ENCODE results near the gene PDCL2. TPM values are rescaled to one million over a fixed set of nuclear protein-coding genes. Genes with fewer than 3 reads are reported as not detected.

PDCL2 gene, protein sequence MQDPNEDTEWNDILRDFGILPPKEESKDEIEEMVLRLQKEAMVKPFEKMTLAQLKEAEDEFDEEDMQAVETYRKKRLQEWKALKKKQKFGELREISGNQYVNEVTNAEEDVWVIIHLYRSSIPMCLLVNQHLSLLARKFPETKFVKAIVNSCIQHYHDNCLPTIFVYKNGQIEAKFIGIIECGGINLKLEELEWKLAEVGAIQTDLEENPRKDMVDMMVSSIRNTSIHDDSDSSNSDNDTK
- not detected in 2 replicates for total RNA-seq (2013; cell fraction: nucleolus; rRNA removed)
- total RNA-seq (2014; rRNA removed), result not detected in 2 replicates
- total RNA-seq (2014; rRNA removed; fragmentation: Illumina TruSeq; extraction: Trizol), result not detected in 2 replicates
- total RNA-seq (2021), result not detected in 2 replicates
- not detected for polyA plus RNA-seq (2011; ENCODE audit: low read depth)
- polyA plus RNA-seq (2011; rRNA removed), result not detected in 2 replicates
- polyA plus RNA-seq (2011; cell fraction: cytosol; rRNA removed), result not detected in 2 replicates
- not detected in 2 replicates for polyA plus RNA-seq (2011; cell fraction: nucleus; rRNA removed)
- not detected in 2 replicates for polyA plus RNA-seq (2012)
- polyA plus RNA-seq (2014; fragmentation: Illumina TruSeq; extraction: Trizol), result not detected in 2 replicates
- polyA plus RNA-seq (2014; fragmentation: Nextera tagmentation; extraction: Ambion mirVana), result not detected
- not detected in 2 replicates for polyA plus RNA-seq (2014; rRNA removed)
- polyA plus RNA-seq (2016; fragmentation: Nextera tagmentation; extraction: Ambion mirVana), result not detected
- not detected in 2 replicates for polyA minus RNA-seq (2011; rRNA and poly(A)+ RNA removed)
- not detected in 2 replicates for polyA minus RNA-seq (2011; cell fraction: cytosol; rRNA and poly(A)+ RNA removed)
- not detected in 2 replicates for polyA minus RNA-seq (2011; cell fraction: nucleus; rRNA and poly(A)+ RNA removed)
- percentile 3 among the genes with signal in this experiment for Bru-seq, nascent RNA
- BruChase-seq, experiment 1, labeled RNA remaining after a 6-hour chase, result not detected
- not detected for BruChase-seq, experiment 2, labeled RNA remaining after a 2-hour chase
- long read RNA-seq, experiment 1, result 0 reads
- long read RNA-seq, experiment 2, result 0 reads

DNA sequence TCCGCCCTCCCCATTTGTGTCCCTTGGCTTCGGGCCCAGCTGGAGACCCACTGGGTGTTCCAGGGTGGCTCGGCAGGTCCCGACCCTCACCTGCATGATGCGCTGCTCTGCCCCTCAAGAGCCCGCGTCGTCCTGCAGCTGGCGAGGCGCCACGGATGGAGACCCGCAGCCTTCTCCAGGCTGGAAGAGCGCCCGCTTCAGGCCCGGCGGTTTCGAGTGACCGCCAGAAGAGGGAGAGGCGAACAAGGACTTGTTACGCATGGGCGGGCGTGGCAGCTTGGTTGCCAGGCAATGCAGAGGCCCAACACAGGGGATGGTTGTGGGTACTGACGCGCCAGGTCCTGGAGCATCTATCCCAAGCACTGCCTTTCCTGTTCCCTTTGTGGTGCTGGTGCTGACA, at the start of gene PDCL2:
TSS of gene PDCL2 (minus strand) at position 232 of the 400 bp plus-strand sequence. CDS start at position 96, 136 bp downstream.
- BruUV-seq (replicated peaks), result no TSS peak
- TF ChIP-seq PAX8 (IDR thresholded peaks at IDR 0.05) (no peak), BHLHE40 (IDR thresholded peaks at IDR 0.05; ENCODE audit: borderline replicate concordance in 1 of 2, low read depth in 2 of 2, low read length in 1 of 2) (no peak), ZNF622 (IDR thresholded peaks at IDR 0.05) (no peak), JUNB (IDR thresholded peaks at IDR 0.05) (no peak), ZSCAN29 (IDR thresholded peaks at IDR 0.05) (no peak), POLR2AphosphoS5 (IDR thresholded peaks at IDR 0.05; ENCODE audit: low read length) (no peak), RFX5 (IDR thresholded peaks at IDR 0.05; ENCODE audit: low read depth, low read length) (no peak), ZBED1 (IDR thresholded peaks at IDR 0.05; ENCODE audit: borderline replicate concordance) (no peak), ETV6 (conservative IDR thresholded peaks at IDR 0.05 in 1 of 2, IDR thresholded peaks at IDR 0.05 in 1 of 2; ENCODE audit: borderline replicate concordance in 1 of 2, low read depth in 1 of 2) (no peak), SRF (IDR thresholded peaks at IDR 0.05; ENCODE audit: low read depth in 2 of 2, low read length in 2 of 2) (no peak)
- TF ChIP-seq, protein P1, sequence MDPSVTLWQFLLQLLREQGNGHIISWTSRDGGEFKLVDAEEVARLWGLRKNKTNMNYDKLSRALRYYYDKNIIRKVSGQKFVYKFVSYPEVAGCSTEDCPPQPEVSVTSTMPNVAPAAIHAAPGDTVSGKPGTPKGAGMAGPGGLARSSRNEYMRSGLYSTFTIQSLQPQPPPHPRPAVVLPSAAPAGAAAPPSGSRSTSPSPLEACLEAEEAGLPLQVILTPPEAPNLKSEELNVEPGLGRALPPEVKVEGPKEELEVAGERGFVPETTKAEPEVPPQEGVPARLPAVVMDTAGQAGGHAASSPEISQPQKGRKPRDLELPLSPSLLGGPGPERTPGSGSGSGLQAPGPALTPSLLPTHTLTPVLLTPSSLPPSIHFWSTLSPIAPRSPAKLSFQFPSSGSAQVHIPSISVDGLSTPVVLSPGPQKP (IDR thresholded peaks at IDR 0.05; ENCODE audit: low read depth, low read length), result no peak
- TF ChIP-seq, protein P2, sequence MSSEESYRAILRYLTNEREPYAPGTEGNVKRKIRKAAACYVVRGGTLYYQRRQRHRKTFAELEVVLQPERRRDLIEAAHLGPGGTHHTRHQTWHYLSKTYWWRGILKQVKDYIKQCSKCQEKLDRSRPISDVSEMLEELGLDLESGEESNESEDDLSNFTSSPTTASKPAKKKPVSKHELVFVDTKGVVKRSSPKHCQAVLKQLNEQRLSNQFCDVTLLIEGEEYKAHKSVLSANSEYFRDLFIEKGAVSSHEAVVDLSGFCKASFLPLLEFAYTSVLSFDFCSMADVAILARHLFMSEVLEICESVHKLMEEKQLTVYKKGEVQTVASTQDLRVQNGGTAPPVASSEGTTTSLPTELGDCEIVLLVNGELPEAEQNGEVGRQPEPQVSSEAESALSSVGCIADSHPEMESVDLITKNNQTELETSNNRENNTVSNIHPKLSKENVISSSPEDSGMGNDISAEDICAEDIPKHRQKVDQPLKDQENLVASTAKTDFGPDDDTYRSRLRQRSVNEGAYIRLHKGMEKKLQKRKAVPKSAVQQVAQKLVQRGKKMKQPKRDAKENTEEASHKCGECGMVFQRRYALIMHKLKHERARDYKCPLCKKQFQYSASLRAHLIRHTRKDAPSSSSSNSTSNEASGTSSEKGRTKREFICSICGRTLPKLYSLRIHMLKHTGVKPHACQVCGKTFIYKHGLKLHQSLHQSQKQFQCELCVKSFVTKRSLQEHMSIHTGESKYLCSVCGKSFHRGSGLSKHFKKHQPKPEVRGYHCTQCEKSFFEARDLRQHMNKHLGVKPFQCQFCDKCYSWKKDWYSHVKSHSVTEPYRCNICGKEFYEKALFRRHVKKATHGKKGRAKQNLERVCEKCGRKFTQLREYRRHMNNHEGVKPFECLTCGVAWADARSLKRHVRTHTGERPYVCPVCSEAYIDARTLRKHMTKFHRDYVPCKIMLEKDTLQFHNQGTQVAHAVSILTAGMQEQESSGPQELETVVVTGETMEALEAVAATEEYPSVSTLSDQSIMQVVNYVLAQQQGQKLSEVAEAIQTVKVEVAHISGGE (CRISPR knock-in tag; IDR thresholded peaks at IDR 0.05), result no peak
- TF ChIP-seq, protein P3, sequence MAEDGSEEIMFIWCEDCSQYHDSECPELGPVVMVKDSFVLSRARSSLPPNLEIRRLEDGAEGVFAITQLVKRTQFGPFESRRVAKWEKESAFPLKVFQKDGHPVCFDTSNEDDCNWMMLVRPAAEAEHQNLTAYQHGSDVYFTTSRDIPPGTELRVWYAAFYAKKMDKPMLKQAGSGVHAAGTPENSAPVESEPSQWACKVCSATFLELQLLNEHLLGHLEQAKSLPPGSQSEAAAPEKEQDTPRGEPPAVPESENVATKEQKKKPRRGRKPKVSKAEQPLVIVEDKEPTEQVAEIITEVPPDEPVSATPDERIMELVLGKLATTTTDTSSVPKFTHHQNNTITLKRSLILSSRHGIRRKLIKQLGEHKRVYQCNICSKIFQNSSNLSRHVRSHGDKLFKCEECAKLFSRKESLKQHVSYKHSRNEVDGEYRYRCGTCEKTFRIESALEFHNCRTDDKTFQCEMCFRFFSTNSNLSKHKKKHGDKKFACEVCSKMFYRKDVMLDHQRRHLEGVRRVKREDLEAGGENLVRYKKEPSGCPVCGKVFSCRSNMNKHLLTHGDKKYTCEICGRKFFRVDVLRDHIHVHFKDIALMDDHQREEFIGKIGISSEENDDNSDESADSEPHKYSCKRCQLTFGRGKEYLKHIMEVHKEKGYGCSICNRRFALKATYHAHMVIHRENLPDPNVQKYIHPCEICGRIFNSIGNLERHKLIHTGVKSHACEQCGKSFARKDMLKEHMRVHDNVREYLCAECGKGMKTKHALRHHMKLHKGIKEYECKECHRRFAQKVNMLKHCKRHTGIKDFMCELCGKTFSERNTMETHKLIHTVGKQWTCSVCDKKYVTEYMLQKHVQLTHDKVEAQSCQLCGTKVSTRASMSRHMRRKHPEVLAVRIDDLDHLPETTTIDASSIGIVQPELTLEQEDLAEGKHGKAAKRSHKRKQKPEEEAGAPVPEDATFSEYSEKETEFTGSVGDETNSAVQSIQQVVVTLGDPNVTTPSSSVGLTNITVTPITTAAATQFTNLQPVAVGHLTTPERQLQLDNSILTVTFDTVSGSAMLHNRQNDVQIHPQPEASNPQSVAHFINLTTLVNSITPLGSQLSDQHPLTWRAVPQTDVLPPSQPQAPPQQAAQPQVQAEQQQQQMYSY (CRISPR knock-in tag; IDR thresholded peaks at IDR 0.05), result no peak

More for the DNA sequence above, at the start of gene PDCL2:
- H3K4me1 ChIP-seq (ENCODE audit: control insufficient read depth, insufficient read depth, low read length), result no peaks in the 10 kb centered on the region
- H3K27me3 ChIP-seq (replicated peaks in 1 of 2; ENCODE audit: control insufficient read depth in 2 of 2, insufficient read depth in 2 of 2, low read length in 1 of 2), result no peaks in the 10 kb centered on the region
- ChIA-PET POLR2A (no interaction called here), RAD21 (ENCODE audit: unreplicated experiment) (no interaction called here), CTCF (no interaction called here), SMC1A (ENCODE audit: uncharacterized antibody, unreplicated experiment) (no interaction called here)
- H3K4me2 ChIP-seq (ENCODE audit: control insufficient read depth, insufficient read depth), result no peak within 1 kb of the TSS
- in situ Hi-C loops (cut with MboI), result no loop called here
- DNase-seq (ENCODE audit: low read depth, low spot score) (no peak), FAIRE-seq (no peak), ATAC-seq (no peak)
- no peaks in the 10 kb centered on the region for H4K20me1 ChIP-seq (ENCODE audit: control insufficient read depth, insufficient read depth)
- H3K9me3 ChIP-seq (replicated peaks; ENCODE audit: control insufficient read depth, insufficient read depth, low read length), result no peaks in the 10 kb centered on the region
- H2AFZ ChIP-seq (ENCODE audit: control insufficient read depth, low read depth, low read length), result no peak within 1 kb of the TSS
- no peaks in the 10 kb centered on the region for H3K79me2 ChIP-seq (ENCODE audit: control insufficient read depth, insufficient read depth, low read length)
- H3K4me3 ChIP-seq, result no peak within 1 kb of the TSS
- intact Hi-C loops (cut with micrococcal nuclease; ENCODE audit: unreplicated experiment), result no loop called here
- 78% methylated on average over 24 of the region's 24 CpGs for whole genome bisulfite sequencing (ENCODE audit: insufficient coverage, insufficient replicate concordance, low lambda C conversion rate, missing lambda C conversion rate)
- H3K9ac ChIP-seq (ENCODE audit: control insufficient read depth, insufficient read depth, low read length), result no peak within 1 kb of the TSS
- H3K36me3 ChIP-seq (ENCODE audit: control insufficient read depth in 2 of 2, insufficient read depth in 2 of 2, low read length in 1 of 2), result no peaks in the 10 kb centered on the region
- no peak within 1 kb of the TSS for H3K27ac ChIP-seq (ENCODE audit: control insufficient read depth, insufficient read depth)
